Measurements from ENCODE around the gene TM7SF2.

Gene TM7SF2

DNA sequence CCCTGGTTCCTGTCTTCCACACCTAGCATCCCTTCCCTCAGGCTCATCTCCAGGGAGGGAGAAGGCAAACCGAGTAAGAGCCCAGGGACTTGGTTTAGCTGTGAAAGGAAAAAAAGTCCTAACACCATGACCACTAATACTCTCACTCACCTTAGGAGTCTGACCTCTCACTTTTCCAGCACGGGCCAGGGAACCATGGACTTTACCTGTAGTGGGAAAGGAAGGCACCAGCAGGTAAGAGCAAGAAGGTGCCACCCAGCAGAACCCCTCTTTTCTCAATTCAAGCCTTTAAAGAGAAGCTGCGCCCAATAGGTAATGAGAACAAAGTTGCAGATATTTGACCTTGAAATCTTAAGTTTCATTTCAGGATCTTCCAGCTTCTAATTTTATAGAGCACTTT is 9.2 kb downstream of the TM7SF2 start:
- peak overlapping the region; percentile 95 to 97 for H3K27ac ChIP-seq (ENCODE audit: insufficient read depth in 1 of 2, low read depth in 1 of 2, low read length in 2 of 2, poor library complexity in 1 of 2, severe bottlenecking in 2 of 2)

DNA sequence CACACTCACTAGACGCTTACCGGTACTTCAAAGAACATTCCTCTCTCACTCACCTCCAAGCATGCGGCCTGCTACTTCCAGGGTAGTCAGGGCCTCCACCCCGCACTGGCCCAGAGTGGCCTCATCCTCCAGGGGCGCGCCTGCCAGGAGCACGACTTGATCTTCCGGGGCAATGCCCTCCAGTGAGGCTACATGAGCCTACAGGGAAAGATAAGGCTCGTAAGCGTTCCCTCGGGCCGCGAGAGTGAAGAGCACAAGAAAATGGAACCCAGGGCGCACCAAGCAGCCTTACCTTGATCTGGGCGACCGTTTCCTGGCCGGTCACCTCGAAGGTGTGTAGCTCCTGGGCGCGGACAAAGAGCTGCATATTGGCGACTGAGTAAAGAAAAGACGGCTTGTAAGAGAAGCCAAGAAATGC is 9.8 kb downstream of the TM7SF2 start:
- ChIA-PET POLR2A (interaction anchor here (0.6 to 2.2 kb wide), 6 partner anchors 11 to 301 kb away, joined by 3 to 37 read pairs (median 5); partner anchors contain the start of genes CAPN1, NEAT1 and SYVN1), CTCF (interaction anchor here (0.9 to 4.8 kb wide), 8 partner anchors 9 to 109 kb away, joined by 3 to 35 read pairs (median 10); partner anchors contain the start of genes CAPN1, SYVN1 and TM7SF2)
- H3K9me3 ChIP-seq (ENCODE audit: control extremely low read depth in 1 of 5, control insufficient read depth in 4 of 5, insufficient read depth in 2 of 5, low read depth in 1 of 5, low read length in 4 of 5) = no peaks in the 10 kb centered on the region
- H3K4me3 ChIP-seq (ENCODE audit: control insufficient read depth in 1 of 7, extremely low read depth in 1 of 7, insufficient read depth in 4 of 7, low read depth in 2 of 7, low read length in 6 of 7) = peak overlapping the region; percentile 89 to 99 (median 97)
- DNase-seq = peak in 2 of 3 donors; percentile 39 to 56
- peak overlapping the region; percentile 95 to 97 for H3K27ac ChIP-seq (ENCODE audit: insufficient read depth in 1 of 2, low read depth in 1 of 2, low read length in 2 of 2, poor library complexity in 1 of 2, severe bottlenecking in 2 of 2)
- H3K36me3 ChIP-seq (ENCODE audit: control insufficient read depth in 4 of 4, insufficient read depth in 4 of 4, low read length in 3 of 4) = peaks cover 4 to 59% (median 32%) of the 10 kb centered on the region in 4 experiments
- H3K4me1 ChIP-seq (ENCODE audit: control extremely low read depth in 1 of 4, control insufficient read depth in 4 of 4, insufficient read depth in 4 of 4, low read length in 3 of 4) = peaks cover 7 to 30% (median 24%) of the 10 kb centered on the region in 4 experiments
- no peaks in the 10 kb centered on the region for H3K27me3 ChIP-seq (replicated peaks in 2 of 5; ENCODE audit: control insufficient read depth in 4 of 5, insufficient read depth in 5 of 5, low read length in 4 of 5)
- WGBS (ENCODE audit: insufficient coverage) = 0% methylated on average over 18 of the region's 22 CpGs

More for the DNA sequence above, 9.2 kb downstream of the TM7SF2 start:
- Histone ChIP-seq H3K36me3 (ENCODE audit: control insufficient read depth in 4 of 4, insufficient read depth in 4 of 4, low read length in 3 of 4) (peaks cover 4 to 60% (median 31%) of the 10 kb centered on the region in 4 experiments), H3K4me1 (ENCODE audit: control extremely low read depth in 1 of 4, control insufficient read depth in 4 of 4, insufficient read depth in 4 of 4, low read length in 3 of 4) (peaks cover 7 to 37% (median 28%) of the 10 kb centered on the region in 4 experiments), H3K9me3 (ENCODE audit: control extremely low read depth in 1 of 5, control insufficient read depth in 4 of 5, insufficient read depth in 2 of 5, low read depth in 1 of 5, low read length in 4 of 5) (no peaks in the 10 kb centered on the region), H3K27me3 (replicated peaks in 2 of 5; ENCODE audit: control insufficient read depth in 4 of 5, insufficient read depth in 5 of 5, low read length in 4 of 5) (no peaks in the 10 kb centered on the region), H3K4me3 (ENCODE audit: control insufficient read depth in 1 of 7, extremely low read depth in 1 of 7, insufficient read depth in 4 of 7, low read depth in 2 of 7, low read length in 6 of 7) (peak overlapping the region in 6 of 7 experiments; percentile 95 to 99 (median 98))
- CTCF ChIA-PET = interaction anchor here (0.9 to 4.8 kb wide), 8 partner anchors 8 to 109 kb away, joined by 3 to 35 read pairs (median 10); partner anchors contain the start of genes CAPN1 and TM7SF2
- DNase-seq = no peak
- POLR2A ChIA-PET = interaction anchor here (1.2 to 2.2 kb wide), 2 partner anchors 11 to 13 kb away, joined by 4 to 37 read pairs; partner anchors contain the start of gene SYVN1
- whole genome bisulfite sequencing (ENCODE audit: insufficient coverage) = 86% methylated on average over 1 of the region's 3 CpGs

DNA sequence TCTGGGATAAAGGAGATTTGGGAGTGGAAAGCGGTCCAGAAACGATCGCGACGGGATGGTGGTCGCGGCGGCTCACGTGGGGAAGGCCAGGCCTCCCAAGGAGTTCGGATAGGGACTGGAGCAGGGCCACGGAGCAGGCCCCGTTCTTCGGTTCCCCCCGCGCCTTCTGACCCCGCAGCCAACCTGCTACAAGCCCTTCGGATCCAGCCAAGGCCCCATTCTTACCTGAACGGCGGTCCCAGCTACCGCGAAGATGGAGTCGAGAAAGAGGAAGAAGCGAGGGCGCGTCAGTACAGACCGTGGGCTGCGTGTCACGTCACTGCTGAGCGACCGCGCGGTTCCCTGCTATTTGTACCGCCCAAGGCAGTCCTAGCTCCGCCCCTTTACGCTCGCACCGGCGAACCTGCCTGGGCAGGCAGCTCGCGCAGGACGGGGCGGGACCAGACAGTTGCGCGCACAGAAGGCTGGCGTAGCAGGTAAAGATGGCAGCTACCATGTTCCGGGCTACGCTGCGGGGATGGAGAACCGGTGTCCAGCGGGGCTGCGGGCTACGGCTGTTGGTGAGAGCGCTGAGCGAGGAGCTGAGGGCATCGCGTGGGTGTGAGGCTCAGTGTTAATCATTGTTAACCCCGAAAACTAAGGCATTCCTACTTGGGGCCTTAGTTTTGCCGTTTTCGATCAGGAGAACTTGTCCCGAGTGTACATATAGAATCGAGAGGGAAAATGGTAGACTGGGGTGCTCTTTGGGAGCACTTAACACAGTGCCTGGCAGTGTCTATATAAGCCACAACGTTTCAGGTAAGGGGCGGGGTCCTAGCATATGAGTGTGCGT is 10.4 kb downstream of the TM7SF2 start, which contains the start of the genes FAU and MRPL49:
Gene FAU (minus strand): TSS at position 270 of the 832 bp plus-strand sequence. CDS start 321 bp downstream, outside the sequence.
Gene MRPL49 (plus strand): TSS at position 457 of the 832 bp plus-strand sequence. CDS start 26 bp downstream, at position 483.
- Histone ChIP-seq H3K4me1 (ENCODE audit: control extremely low read depth in 1 of 4, control insufficient read depth in 4 of 4, insufficient read depth in 4 of 4, low read length in 3 of 4) (peaks cover 7 to 24% (median 18%) of the 10 kb centered on the region in 4 experiments), H3K36me3 (ENCODE audit: control insufficient read depth in 4 of 4, insufficient read depth in 4 of 4, low read length in 3 of 4) (peaks cover 4 to 64% (median 38%) of the 10 kb centered on the region in 4 experiments), H3K27me3 (replicated peaks in 2 of 5; ENCODE audit: control insufficient read depth in 4 of 5, insufficient read depth in 5 of 5, low read length in 4 of 5) (no peaks in the 10 kb centered on the region), H3K4me3 (ENCODE audit: control insufficient read depth in 1 of 7, extremely low read depth in 1 of 7, insufficient read depth in 4 of 7, low read depth in 2 of 7, low read length in 6 of 7) (peak within 1 kb of the TSS; percentile 89 to 99 (median 97)), H3K27ac (ENCODE audit: insufficient read depth in 1 of 2, low read depth in 1 of 2, low read length in 2 of 2, poor library complexity in 1 of 2, severe bottlenecking in 2 of 2) (peak within 1 kb of the TSS; percentile 95 to 97), H3K9me3 (ENCODE audit: control extremely low read depth in 1 of 5, control insufficient read depth in 4 of 5, insufficient read depth in 2 of 5, low read depth in 1 of 5, low read length in 4 of 5) (no peaks in the 10 kb centered on the region)
- ChIA-PET CTCF (interaction anchor here (1.1 to 4.8 kb wide), 7 partner anchors 9 to 110 kb away, joined by 4 to 35 read pairs (median 13); partner anchors contain the start of genes CAPN1, SYVN1 and TM7SF2), POLR2A (interaction anchor here (0.6 to 2.2 kb wide), 6 partner anchors 11 to 301 kb away, joined by 3 to 37 read pairs (median 4); partner anchors contain the start of genes CAPN1, NEAT1 and SYVN1)
- peak; percentile 98 to 99 (median 99) for DNase-seq
- under 1% methylated on average over 58 of the region's 64 CpGs for WGBS (ENCODE audit: insufficient coverage)

DNA sequence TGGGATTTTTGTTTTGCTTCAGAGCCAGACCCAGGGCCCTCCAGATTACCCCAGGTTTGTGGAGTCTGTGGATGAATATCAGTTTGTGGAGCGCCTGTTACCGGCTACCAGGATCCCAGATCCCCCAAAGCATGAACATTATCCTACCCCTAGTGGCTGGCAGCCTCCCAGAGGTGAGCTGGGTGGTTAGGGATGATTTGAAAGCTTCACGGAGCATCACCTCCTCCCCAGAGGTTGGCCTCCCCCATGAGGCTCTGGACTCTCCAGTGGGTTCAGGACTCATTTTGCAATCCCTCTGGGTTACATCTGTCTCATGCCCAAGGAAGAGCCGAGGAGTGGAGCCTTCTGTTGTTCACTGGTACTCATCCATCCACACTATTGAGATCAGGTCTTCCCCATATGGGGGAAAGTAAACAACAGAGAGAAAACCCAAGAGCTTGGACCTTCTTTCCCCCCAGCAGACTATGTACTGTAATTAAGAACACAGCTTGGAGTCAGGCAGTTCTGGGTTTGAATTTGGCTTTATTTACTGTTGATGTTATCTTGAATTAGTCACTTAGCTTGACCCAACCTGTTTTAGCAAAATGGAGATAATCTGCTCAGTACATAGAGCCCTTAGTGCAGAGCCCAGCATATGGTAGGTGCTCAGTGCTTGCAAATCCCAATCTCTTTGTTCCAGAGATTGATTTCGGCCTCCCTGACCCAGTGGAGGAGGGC is 13.0 kb downstream of the TM7SF2 start:
- Histone ChIP-seq H3K4me1 (ENCODE audit: control extremely low read depth in 1 of 4, control insufficient read depth in 4 of 4, insufficient read depth in 4 of 4, low read length in 3 of 4) (peaks cover 7 to 20% (median 16%) of the 10 kb centered on the region in 4 experiments), H3K36me3 (ENCODE audit: control insufficient read depth in 4 of 4, insufficient read depth in 4 of 4, low read length in 3 of 4) (peaks cover 4 to 72% (median 50%) of the 10 kb centered on the region in 4 experiments), H3K9me3 (ENCODE audit: control extremely low read depth in 1 of 5, control insufficient read depth in 4 of 5, insufficient read depth in 2 of 5, low read depth in 1 of 5, low read length in 4 of 5) (no peaks in the 10 kb centered on the region), H3K27me3 (replicated peaks in 2 of 5; ENCODE audit: control insufficient read depth in 4 of 5, insufficient read depth in 5 of 5, low read length in 4 of 5) (no peaks in the 10 kb centered on the region), H3K4me3 (ENCODE audit: control insufficient read depth in 1 of 7, extremely low read depth in 1 of 7, insufficient read depth in 4 of 7, low read depth in 2 of 7, low read length in 6 of 7) (no peak overlapping the region), H3K27ac (ENCODE audit: insufficient read depth in 1 of 2, low read depth in 1 of 2, low read length in 2 of 2, poor library complexity in 1 of 2, severe bottlenecking in 2 of 2) (peak overlapping the region in 1 of 2 experiments; percentile 18)
- ChIA-PET CTCF (interaction anchor here (1.0 to 2.2 kb wide), 3 partner anchors 8 to 52 kb away, joined by 3 to 5 read pairs (median 3); partner anchors contain the start of gene SYVN1), POLR2A (interaction anchor here (0.7 kb wide), 1 partner anchor 233 kb away, joined by 3 read pairs; no protein-coding TSS in a partner anchor)
- 100% methylated on average over 2 of the region's 5 CpGs for WGBS (ENCODE audit: insufficient coverage)
- DNase-seq = no peak

DNA sequence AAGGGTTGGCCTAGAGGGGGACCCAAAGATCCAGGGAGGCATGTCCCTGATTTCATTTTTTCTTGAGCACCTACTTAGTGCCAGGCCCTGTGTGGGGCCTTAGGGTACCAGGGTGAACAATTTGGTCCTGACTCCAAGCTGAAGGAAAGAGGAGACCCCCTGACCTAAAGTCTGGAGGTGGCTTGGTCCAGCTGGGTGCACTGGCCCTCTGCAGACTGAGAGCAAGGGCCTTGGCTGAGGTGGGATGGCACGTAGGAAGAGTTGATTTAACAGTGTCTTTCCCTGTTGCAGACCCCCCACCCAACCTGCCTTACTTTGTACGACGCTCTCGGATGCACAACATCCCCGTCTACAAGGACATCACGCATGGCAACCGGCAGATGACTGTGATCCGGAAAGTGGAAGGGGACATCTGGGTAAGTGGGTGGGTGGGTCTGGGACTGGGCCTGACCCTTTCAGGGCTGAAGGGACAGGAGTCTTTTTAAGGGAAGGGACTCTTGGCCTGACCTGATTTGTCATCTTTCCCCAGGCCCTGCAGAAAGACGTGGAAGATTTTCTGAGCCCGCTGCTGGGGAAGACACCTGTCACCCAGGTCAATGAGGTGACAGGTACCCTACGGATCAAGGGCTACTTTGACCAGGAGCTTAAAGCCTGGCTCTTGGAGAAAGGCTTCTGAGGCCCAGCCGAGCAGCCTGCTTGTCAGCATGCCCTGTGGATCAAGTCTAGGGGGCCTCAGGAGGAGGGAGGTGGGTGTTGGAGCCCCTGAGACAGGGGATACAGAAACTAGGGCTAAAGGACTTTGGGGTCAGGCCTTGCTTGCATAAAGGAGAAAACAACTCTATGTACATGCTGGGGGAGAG is 13.8 kb downstream of the TM7SF2 start:
- Histone ChIP-seq H3K27me3 (replicated peaks in 2 of 5; ENCODE audit: control insufficient read depth in 4 of 5, insufficient read depth in 5 of 5, low read length in 4 of 5) (no peaks in the 10 kb centered on the region), H3K4me1 (ENCODE audit: control extremely low read depth in 1 of 4, control insufficient read depth in 4 of 4, insufficient read depth in 4 of 4, low read length in 3 of 4) (peaks cover 7 to 20% (median 14%) of the 10 kb centered on the region in 4 experiments), H3K36me3 (ENCODE audit: control insufficient read depth in 4 of 4, insufficient read depth in 4 of 4, low read length in 3 of 4) (peaks cover 0 to 72% (median 49%) of the 10 kb centered on the region in 4 experiments), H3K27ac (ENCODE audit: insufficient read depth in 1 of 2, low read depth in 1 of 2, low read length in 2 of 2, poor library complexity in 1 of 2, severe bottlenecking in 2 of 2) (no peak overlapping the region), H3K4me3 (ENCODE audit: control insufficient read depth in 1 of 7, extremely low read depth in 1 of 7, insufficient read depth in 4 of 7, low read depth in 2 of 7, low read length in 6 of 7) (no peak overlapping the region), H3K9me3 (ENCODE audit: control extremely low read depth in 1 of 5, control insufficient read depth in 4 of 5, insufficient read depth in 2 of 5, low read depth in 1 of 5, low read length in 4 of 5) (no peaks in the 10 kb centered on the region)
- CTCF ChIA-PET = interaction anchor here (1.1 to 6.7 kb wide), 3 partner anchors 9 to 56 kb away, joined by 3 to 31 read pairs (median 5); partner anchors contain the start of gene CAPN1
- DNase-seq = no peak
- 100% methylated on average over 8 of the region's 12 CpGs for WGBS (ENCODE audit: insufficient coverage)
- POLR2A ChIA-PET = interaction anchor here (0.7 kb wide), 1 partner anchor 232 kb away, joined by 3 read pairs; no protein-coding TSS in a partner anchor

Data from common myeloid progenitor, CD34-positive (primary cell).